BJ (cell line): ENCODE results near the gene FGFR2. TPM values are rescaled to one million over a fixed set of nuclear protein-coding genes. Genes with fewer than 3 reads are reported as not detected.

Source experiments
- CTCF ChIA-PET: fragments of 350-600 bp; formaldehyde crosslinking; extraction: SDS; loops from one replicate; lab custom pipeline; 2021; ENCODE audit warnings: antibody characterized with exemption, inconsistent platforms; lab: Yijun Ruan, JAX
- POLR2A ChIA-PET: fragments of 300-600 bp; sonication (Branson Sonifier 250); formaldehyde crosslinking; extraction: SDS; loops from one replicate; lab custom pipeline; 2021; ENCODE audit warnings: antibody characterized with exemption; lab: Charles Lee
- DNase-seq: peaks from one replicate; pipeline ENCODE4 v3.0.0-alpha.2; 2011; ENCODE audit warnings: low read depth
- H3K27me3 ChIP-seq: 2 replicates; pipeline ENCODE4 v1.6.0; 2011; ENCODE audit warnings: low read length; ENCODE audit not compliant: control insufficient read depth, insufficient read depth
- H3K36me3 ChIP-seq: 2 replicates; pipeline ENCODE4 v1.5.1; 2011; ENCODE audit warnings: low read length; ENCODE audit not compliant: control insufficient read depth, insufficient read depth
- H3K4me3 ChIP-seq: 2 replicates; pipeline ENCODE4 v1.5.1; 2011; ENCODE audit warnings: low read depth, mild to moderate bottlenecking, control low read depth, low read length
- polyA plus RNA-seq: library from polyadenylated mRNA; depleted of rRNA; stranded (reverse); fragments of >200 nt; gene quantifications from 2 replicates; pipeline ENCODE4 v1.2.3, GENCODE V29; 2011
- TF ChIP-seq, protein P1 (sequence below): IDR thresholded peaks from 2 replicates; pipeline ENCODE4 v1.5.1; 2011; ENCODE audit warnings: low read depth, mild to moderate bottlenecking, control low read depth, inconsistent platforms, low read length, moderate library complexity; ENCODE audit not compliant: insufficient read depth

FGFR2 gene
- polyA plus RNA-seq, 1 experiment, result 0.26 TPM

GRCh38 chr10:121605708-121606107 is 7.5 kb upstream of the FGFR2 start:
- no peak for DNase-seq
- CTCF ChIA-PET, result no interaction called here
- Histone ChIP-seq H3K36me3 (no peaks in the 10 kb centered on the region), H3K27me3 (no peaks in the 10 kb centered on the region), H3K4me3 (no peak overlapping the region)
- TF ChIP-seq, protein P1, sequence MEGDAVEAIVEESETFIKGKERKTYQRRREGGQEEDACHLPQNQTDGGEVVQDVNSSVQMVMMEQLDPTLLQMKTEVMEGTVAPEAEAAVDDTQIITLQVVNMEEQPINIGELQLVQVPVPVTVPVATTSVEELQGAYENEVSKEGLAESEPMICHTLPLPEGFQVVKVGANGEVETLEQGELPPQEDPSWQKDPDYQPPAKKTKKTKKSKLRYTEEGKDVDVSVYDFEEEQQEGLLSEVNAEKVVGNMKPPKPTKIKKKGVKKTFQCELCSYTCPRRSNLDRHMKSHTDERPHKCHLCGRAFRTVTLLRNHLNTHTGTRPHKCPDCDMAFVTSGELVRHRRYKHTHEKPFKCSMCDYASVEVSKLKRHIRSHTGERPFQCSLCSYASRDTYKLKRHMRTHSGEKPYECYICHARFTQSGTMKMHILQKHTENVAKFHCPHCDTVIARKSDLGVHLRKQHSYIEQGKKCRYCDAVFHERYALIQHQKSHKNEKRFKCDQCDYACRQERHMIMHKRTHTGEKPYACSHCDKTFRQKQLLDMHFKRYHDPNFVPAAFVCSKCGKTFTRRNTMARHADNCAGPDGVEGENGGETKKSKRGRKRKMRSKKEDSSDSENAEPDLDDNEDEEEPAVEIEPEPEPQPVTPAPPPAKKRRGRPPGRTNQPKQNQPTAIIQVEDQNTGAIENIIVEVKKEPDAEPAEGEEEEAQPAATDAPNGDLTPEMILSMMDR, result no peak
- POLR2A ChIA-PET, result no interaction called here

DNA sequence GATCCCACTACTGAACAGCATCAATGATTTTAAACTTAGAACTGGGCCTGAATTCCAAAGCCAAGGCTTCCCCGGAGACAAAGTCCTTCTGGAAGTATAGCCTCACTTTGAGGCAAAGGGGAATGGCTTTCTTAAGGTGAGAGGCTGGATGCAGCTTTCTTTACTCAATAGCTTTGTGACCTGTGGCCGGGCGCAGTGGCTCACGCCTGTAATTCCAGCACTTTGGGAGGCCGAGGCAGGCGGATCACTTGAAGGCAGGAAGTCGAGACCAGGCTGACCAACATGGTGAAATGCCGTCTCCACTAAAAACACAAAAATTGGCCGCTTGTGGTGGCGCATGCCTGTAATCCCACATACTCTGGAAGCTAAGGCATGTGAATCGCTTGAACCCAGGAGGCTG is 3.2 kb upstream of the FGFR2 start:
- ChIA-PET CTCF (no interaction called here), POLR2A (no interaction called here)
- no peaks in the 10 kb centered on the region for H3K36me3 ChIP-seq
- DNase-seq, result no peak
- TF ChIP-seq, protein P1, result no peak
- peaks cover 15% of the 10 kb centered on the region for H3K27me3 ChIP-seq
- H3K4me3 ChIP-seq, result no peak overlapping the region

DNA sequence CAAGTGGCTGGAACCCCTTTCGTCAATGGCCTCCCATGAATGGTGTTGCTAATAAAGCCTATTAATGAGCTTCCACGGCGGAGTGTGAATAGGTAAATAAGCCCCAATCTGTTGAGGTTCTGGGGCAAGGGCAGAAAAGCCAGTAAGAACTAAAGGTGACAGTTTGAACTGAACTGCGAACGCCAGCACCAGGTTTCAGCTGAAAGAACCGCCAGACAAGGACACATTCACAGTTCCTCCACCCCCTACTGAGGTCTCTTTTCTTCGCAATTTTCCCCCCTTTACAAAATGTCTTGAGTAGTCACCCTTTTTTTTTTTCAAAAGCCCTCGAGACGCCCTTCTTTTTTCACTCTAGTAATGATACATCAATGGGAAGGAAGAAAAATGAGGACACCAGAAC is 2.4 kb upstream of the FGFR2 start:
- TF ChIP-seq, protein P1, result no peak
- ChIA-PET POLR2A (no interaction called here), CTCF (interaction anchor here (0.9 kb wide), 1 partner anchor 13 kb away, joined by 3 read pairs; no protein-coding TSS in a partner anchor)
- no peaks in the 10 kb centered on the region for H3K36me3 ChIP-seq
- no peak for DNase-seq
- no peak overlapping the region for H3K4me3 ChIP-seq
- H3K27me3 ChIP-seq, result peaks cover 17% of the 10 kb centered on the region

- DNase-seq, result no peak
- ChIA-PET POLR2A (no interaction called here), CTCF (interaction anchor here (0.9 kb wide), 1 partner anchor 12 kb away, joined by 3 read pairs; no protein-coding TSS in a partner anchor)
- TF ChIP-seq, protein P1, result no peak
- no peaks in the 10 kb centered on the region for H3K36me3 ChIP-seq
- H3K4me3 ChIP-seq, result no peak overlapping the region
- peaks cover 17% of the 10 kb centered on the region for H3K27me3 ChIP-seq
These were observed 1.7 kb upstream of the FGFR2 start for GRCh38 chr10:121599947-121600346.

DNA sequence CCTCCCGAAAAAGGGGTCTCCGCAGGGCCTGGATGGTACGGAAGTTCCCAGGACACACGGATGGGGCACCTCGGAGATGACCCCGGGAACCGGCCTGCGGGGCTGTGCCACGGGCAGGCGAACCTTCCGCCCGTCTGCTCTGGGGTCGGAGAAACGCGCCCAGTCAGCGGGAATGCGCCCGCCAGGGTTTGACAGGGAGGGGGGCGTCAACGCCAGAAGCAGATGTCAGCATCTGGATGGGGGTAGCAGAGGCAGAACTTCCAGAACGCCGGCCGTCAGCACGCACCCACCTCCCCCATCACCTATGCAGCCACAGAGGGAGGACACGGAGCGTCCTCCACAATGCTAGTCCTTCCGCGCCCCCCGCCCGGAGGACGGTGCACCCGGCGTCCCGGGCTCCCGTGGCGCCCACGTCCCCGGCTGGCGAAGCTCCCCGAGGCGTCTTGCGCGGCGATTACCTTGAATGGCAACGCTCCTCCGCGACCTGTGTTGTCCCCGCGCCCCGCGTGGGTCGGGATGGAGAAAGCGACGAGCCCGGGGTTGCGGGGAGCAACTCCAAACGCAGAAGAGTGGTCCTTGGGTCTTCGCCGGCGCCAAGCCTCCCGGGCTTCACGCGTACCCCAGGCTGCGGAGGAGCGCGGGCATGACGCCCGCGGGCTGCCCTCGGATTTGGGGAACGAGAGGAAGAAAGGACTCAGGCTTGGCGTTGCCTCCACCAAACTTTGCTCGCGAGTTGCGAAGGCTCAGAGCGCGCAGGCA is 561 bp downstream of the FGFR2 start:
- Histone ChIP-seq H3K4me3 (peak overlapping the region; percentile 25), H3K27me3 (peaks cover 17% of the 10 kb centered on the region), H3K36me3 (no peaks in the 10 kb centered on the region)
- ChIA-PET POLR2A (no interaction called here), CTCF (no interaction called here)
- no peak for DNase-seq
- TF ChIP-seq, protein P1, result no peak
